Measurements from ENCODE around the gene RNF166. TPM values are rescaled to one million over a fixed set of nuclear protein-coding genes. Genes with fewer than 3 reads are reported as not detected.

RNF166 gene
- total and polyA plus RNA-seq, 2 of the 13 experiments (the other 11 are each of a cell fraction or from before 2014, with no cell fraction given): 21.4 to 23.0 TPM

GRCh38 chr16:88681084-88681680 is 25.0 kb downstream of the RNF166 start (continued):
- TF ChIP-seq NONO (IDR thresholded peaks at IDR 0.05) (no peak), NONO (CRISPR knock-in tag; conservative IDR thresholded peaks at IDR 0.05) (no peak; the same call in 1 of the 2 replicates), ZBTB40 (IDR thresholded peaks at IDR 0.05) (no peak), ZBTB40 (CRISPR knock-in tag; IDR thresholded peaks at IDR 0.05) (no peak), ZSCAN31 (CRISPR knock-in tag; IDR thresholded peaks at IDR 0.05; ENCODE audit: low read depth) (no peak), SOX13 (IDR thresholded peaks at IDR 0.05) (no peak), SOX13 (CRISPR knock-in tag; conservative IDR thresholded peaks at IDR 0.05 in 1 of 2, IDR thresholded peaks at IDR 0.05 in 1 of 2) (peak in 1 of 2 experiments; percentile 5; a peak in 1 of 4 replicates), BHLHE40 (IDR thresholded peaks at IDR 0.05; ENCODE audit: low read length) (0 out of 2 replicates have a peak, but pooled peaks have one; percentile 10), CENPX (CRISPR knock-in tag; IDR thresholded peaks at IDR 0.05) (no peak), ZNF30 (CRISPR knock-in tag; IDR thresholded peaks at IDR 0.05) (no peak), KDM6A (CRISPR knock-in tag; IDR thresholded peaks at IDR 0.05; ENCODE audit: low read depth) (no peak), ZNF557 (CRISPR knock-in tag; IDR thresholded peaks at IDR 0.05) (no peak), ZNF282 (IDR thresholded peaks at IDR 0.05; ENCODE audit: partially characterized antibody) (no peak), ZBTB37 (CRISPR knock-in tag; IDR thresholded peaks at IDR 0.05) (no peak), MAFG (CRISPR knock-in tag; IDR thresholded peaks at IDR 0.05) (no peak), PRMT3 (CRISPR knock-in tag; IDR thresholded peaks at IDR 0.05; ENCODE audit: borderline replicate concordance, low read depth) (peak; percentile 5; the same call in 1 of the 2 replicates), RELA (CRISPR knock-in tag; IDR thresholded peaks at IDR 0.05) (no peak), FOXA1 (IDR thresholded peaks at IDR 0.05) (no peak), FOXA1 (CRISPR knock-in tag; IDR thresholded peaks at IDR 0.05) (peak; percentile 26; the same call in 1 of the 2 replicates), CC2D1A (CRISPR knock-in tag; IDR thresholded peaks at IDR 0.05) (no peak), MXD1 (CRISPR knock-in tag; IDR thresholded peaks at IDR 0.05) (peak; percentile 57; the same call in 1 of the 2 replicates), TSC22D2 (CRISPR knock-in tag; IDR thresholded peaks at IDR 0.05; ENCODE audit: borderline replicate concordance) (no peak)
